Measurements from ENCODE around the gene CPA1.

The CPA1 gene

GRCh38 chr7:130346941-130347340 is 33.4 kb upstream of the CPA1 start:
- H3K4me1 ChIP-seq (ENCODE audit: control insufficient read depth, low read length), result no peaks in the 10 kb centered on the region
- TF ChIP-seq CTCF (IDR thresholded peaks at IDR 0.05; ENCODE audit: low read depth, low read length, poor library complexity, severe bottlenecking), result no peak
- H3K79me2 ChIP-seq (ENCODE audit: control insufficient read depth, low read length), result no peaks in the 10 kb centered on the region
- no peak overlapping the region for H3K4me3 ChIP-seq (ENCODE audit: low read length)
- no peaks in the 10 kb centered on the region for H3K9me3 ChIP-seq (ENCODE audit: control insufficient read depth, insufficient read depth, low read length)
- peaks cover 4% of the 10 kb centered on the region; the same call in 1 of the 2 replicates for H3K27me3 ChIP-seq (ENCODE audit: control insufficient read depth, low read length)
- H3K27ac ChIP-seq (ENCODE audit: low read depth, low read length), result no peak overlapping the region
- no peaks in the 10 kb centered on the region for H3F3A ChIP-seq (ENCODE audit: control insufficient read depth, insufficient read depth)
- H3K36me3 ChIP-seq (ENCODE audit: control insufficient read depth, low read length), result no peaks in the 10 kb centered on the region
- no peaks in the 10 kb centered on the region for H3K9me2 ChIP-seq (replicated peaks; ENCODE audit: control insufficient read depth, low read length)
- no peak overlapping the region for H3K4me2 ChIP-seq (ENCODE audit: low read length)
- no peaks in the 10 kb centered on the region for H4K20me1 ChIP-seq (ENCODE audit: control insufficient read depth, insufficient read depth, low read depth, low read length)

GRCh38 chr7:130349911-130350782 is 30.1 kb upstream of the CPA1 start:
- TF ChIP-seq EZH2phosphoT487 (IDR thresholded peaks at IDR 0.05; ENCODE audit: borderline replicate concordance, low read length) (no peak), CTCF (IDR thresholded peaks at IDR 0.05; ENCODE audit: low read depth, low read length, poor library complexity, severe bottlenecking) (no peak)
- H4K20me1 ChIP-seq (ENCODE audit: control insufficient read depth, insufficient read depth, low read depth, low read length), result no peaks in the 10 kb centered on the region
- H3K9me2 ChIP-seq (replicated peaks; ENCODE audit: control insufficient read depth, low read length), result no peaks in the 10 kb centered on the region
- no peaks in the 10 kb centered on the region for H3K79me2 ChIP-seq (ENCODE audit: control insufficient read depth, low read length)
- no peaks in the 10 kb centered on the region for H3F3A ChIP-seq (ENCODE audit: control insufficient read depth, insufficient read depth)
- no peak overlapping the region for H3K4me3 ChIP-seq (ENCODE audit: low read length)
- H3K4me1 ChIP-seq (ENCODE audit: control insufficient read depth, low read length), result no peaks in the 10 kb centered on the region
- H3K9me3 ChIP-seq (ENCODE audit: control insufficient read depth, insufficient read depth, low read length), result no peaks in the 10 kb centered on the region
- H3K27ac ChIP-seq (ENCODE audit: low read depth, low read length), result no peak overlapping the region
- peaks cover 4% of the 10 kb centered on the region; the same call in 1 of the 2 replicates for H3K27me3 ChIP-seq (ENCODE audit: control insufficient read depth, low read length)
- H3K36me3 ChIP-seq (ENCODE audit: control insufficient read depth, low read length), result no peaks in the 10 kb centered on the region
- H3K4me2 ChIP-seq (ENCODE audit: low read length), result no peak overlapping the region

GRCh38 chr7:130350945-130351790 is 29.1 kb upstream of the CPA1 start:
- Histone ChIP-seq H3K9me3 (ENCODE audit: control insufficient read depth, insufficient read depth, low read length) (no peaks in the 10 kb centered on the region), H3K9me2 (replicated peaks; ENCODE audit: control insufficient read depth, low read length) (no peaks in the 10 kb centered on the region), H3K79me2 (ENCODE audit: control insufficient read depth, low read length) (no peaks in the 10 kb centered on the region), H3K4me3 (ENCODE audit: low read length) (no peak overlapping the region), H3K27me3 (ENCODE audit: control insufficient read depth, low read length) (peaks cover 4% of the 10 kb centered on the region; the same call in 1 of the 2 replicates), H3K27ac (ENCODE audit: low read depth, low read length) (no peak overlapping the region), H3K4me1 (ENCODE audit: control insufficient read depth, low read length) (no peaks in the 10 kb centered on the region), H3F3A (ENCODE audit: control insufficient read depth, insufficient read depth) (no peaks in the 10 kb centered on the region), H4K20me1 (ENCODE audit: control insufficient read depth, insufficient read depth, low read depth, low read length) (no peaks in the 10 kb centered on the region), H3K4me2 (ENCODE audit: low read length) (no peak overlapping the region), H3K36me3 (ENCODE audit: control insufficient read depth, low read length) (no peaks in the 10 kb centered on the region)
- no peak for TF ChIP-seq EZH2phosphoT487 (IDR thresholded peaks at IDR 0.05; ENCODE audit: borderline replicate concordance, low read length)
- TF ChIP-seq CTCF (IDR thresholded peaks at IDR 0.05; ENCODE audit: low read depth, low read length, poor library complexity, severe bottlenecking), result no peak

Measured in DOHH2 (cell line).